Left hindlimb (tissue), 1 donor: ENCODE results near the gene GPX4.

Source experiments
- DNase-seq: peaks from one replicate; pipeline ENCODE4 v3.0.0-alpha.2; 2018

The GPX4 gene

DNA sequence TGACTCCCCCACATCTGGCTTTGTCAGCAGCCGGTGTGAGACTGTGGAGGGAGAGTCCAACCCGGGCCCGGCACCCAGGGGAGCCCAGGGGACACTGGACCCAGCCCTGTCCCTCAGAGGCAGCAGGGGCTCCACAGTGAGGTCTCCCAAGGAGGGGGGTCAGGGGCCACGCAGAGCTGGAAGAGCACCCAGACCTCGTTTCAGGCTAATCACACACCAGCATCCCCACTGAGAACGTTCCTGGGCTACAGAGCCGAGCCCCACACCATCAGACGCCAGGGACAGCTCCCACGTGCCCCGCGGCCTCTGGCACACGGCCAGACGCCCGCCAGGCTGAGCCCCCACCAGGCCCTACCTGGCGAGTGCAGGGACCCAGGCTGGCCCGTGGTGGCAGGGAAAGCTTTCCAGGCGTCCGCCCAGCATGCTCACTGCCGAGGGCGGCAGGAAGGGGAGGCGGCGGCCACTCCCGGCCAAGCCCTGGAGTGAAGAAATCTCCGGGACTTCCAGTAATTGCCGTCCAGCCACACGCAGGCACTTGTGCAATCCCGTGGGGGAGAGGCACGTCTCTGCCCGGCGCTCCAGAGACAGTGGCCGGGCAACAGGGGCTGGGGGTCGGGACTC lies 51.0 kb downstream of the GPX4 start:
- peak; percentile 69 for DNase-seq

DNA sequence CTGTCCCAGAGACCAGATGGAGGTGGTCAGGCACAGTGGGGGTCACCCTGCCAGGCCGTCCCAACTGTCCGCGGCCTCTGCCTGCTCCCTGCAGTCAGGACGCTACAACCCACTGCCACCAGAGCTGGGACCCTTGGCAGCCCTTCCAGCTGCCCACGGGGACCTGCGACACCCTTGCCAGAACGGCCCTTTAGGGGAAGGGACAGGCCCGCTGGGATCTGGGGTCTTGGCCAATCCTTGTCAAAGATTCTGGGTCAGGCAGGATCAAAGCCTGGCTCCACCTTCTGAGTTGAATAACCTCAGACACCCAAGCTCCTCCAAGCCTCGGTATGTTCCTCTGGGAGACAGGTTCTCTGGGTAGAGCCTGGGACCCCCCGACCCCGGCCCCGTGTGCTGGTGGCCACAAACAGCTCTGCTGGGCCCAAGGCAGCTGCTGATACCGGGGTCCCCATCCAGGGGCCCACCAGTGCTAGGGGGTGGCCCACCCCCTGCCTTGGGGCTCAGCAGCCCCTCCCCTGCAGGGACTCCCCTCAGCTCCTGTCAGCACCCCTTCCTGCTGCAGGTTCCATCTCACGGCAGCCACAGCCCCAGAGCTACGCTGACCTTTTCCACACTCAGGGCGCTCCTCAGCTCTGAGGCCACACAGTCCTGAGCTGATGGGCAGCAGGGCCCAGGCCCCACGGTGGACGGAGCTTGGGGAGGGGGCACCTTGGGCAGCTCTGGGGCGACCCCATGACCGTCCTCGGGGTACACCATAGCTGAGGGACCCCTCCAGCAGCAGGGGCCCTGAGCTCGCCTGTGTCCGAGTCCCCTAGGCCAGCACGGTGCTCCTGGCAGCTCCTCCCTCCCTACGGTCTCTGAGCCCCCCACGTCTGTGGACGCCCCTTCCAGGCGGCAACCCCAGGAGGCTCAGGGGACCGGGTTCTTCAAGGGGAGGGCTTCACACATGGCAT lies 51.8 kb downstream of the GPX4 start:
- DNase-seq = no peak
